Right lobe of liver (tissue), 6 donors: Measurements from ENCODE around the gene SLC9A3. TPM values are rescaled to one million over a fixed set of nuclear protein-coding genes. Genes with fewer than 3 reads are reported as not detected.

Experiments used
- ATAC-seq, 4 donors: fragments of 200-7000 bp; cut with Tn5 transposase; one replicate each; pipeline ENCODE4 v1.9.1; 2020; ENCODE audit warnings: mild to moderate bottlenecking in 4 of 4, moderate library complexity in 4 of 4
- DNase-seq, 3 donors: peaks; one replicate each; pipeline ENCODE4 v3.0.0-alpha.2; 2020
- H3K27ac ChIP-seq, 3 donors: fragments of 200-600 bp; one replicate each; pipeline ENCODE4 v1.8.0; 2022
- H3K27me3 ChIP-seq, 2 donors: fragments of 200-600 bp; one replicate each; pipeline ENCODE4 v1.8.0; 2022
- H3K36me3 ChIP-seq, 4 donors: fragments of 200-600 bp; sonication (generic) in 1 of 4; one replicate each; pipeline versions ENCODE4 v1.5.1 to v1.8.0; 2017 to 2022; ENCODE audit warnings: control low read depth in 1 of 4
- H3K4me1 ChIP-seq, 4 donors: fragments of 200-600 bp; sonication (generic) in 1 of 4; one replicate each; pipeline versions ENCODE4 v1.5.1 to v1.8.0; 2017 to 2022; ENCODE audit warnings: control low read depth in 1 of 4
- H3K4me3 ChIP-seq, 3 donors: fragments of 200-600 bp; one replicate each; pipeline ENCODE4 v1.8.0; 2022
- H3K9me3 ChIP-seq, 4 donors: fragments of 200-600 bp; sonication (generic) in 1 of 4; one replicate each; pipeline versions ENCODE4 v1.5.1 to v1.8.0; 2017 to 2022; ENCODE audit warnings: control low read depth in 1 of 4
- POLR2A ChIP-seq: fragments of 450-650 bp; IDR thresholded peaks from one replicate; pipeline ENCODE4 v1.6.1; 2017; ENCODE audit warnings: antibody characterized with exemption, mild to moderate bottlenecking
- WGBS: methylation state at CpG from one replicate; pipeline ENCODE4 v1.1.6; 2018; ENCODE audit warnings: low coverage, low lambda C conversion rate; ENCODE audit not compliant: insufficient coverage; ENCODE audit errors: missing lambda C conversion rate; 5-methylcytosine and 5-hydroxymethylcytosine counted together
- intact Hi-C, 2 donors: fragments of 100-400 bp; cut with DNase I; formaldehyde crosslinking; loops; one replicate each; pipeline versions ENCODE4 v1.11.2 to v1.14.1; 2022
- total RNA-seq, 6 experiments: library from RNA; depleted of rRNA in 2 of 6; stranded (reverse); fragments of >200 nt in 2 of 6; fragmentation: NEBNext Ultra II Directional in 3 of 6; extraction: Animal tissue kit (Norgen Biotek cat#: 25700) in 3 of 6; gene quantifications; one replicate each; pipeline versions ENCODE4 v1.1.0 to v1.2.4, GENCODE V29; 2016 to 2023
- TF ChIP-seq, protein P1 (sequence below), 4 donors: fragments of 200-600 bp in 3 of 4; fragments of 450-650 bp in 1 of 4; IDR thresholded peaks; one replicate each; pipeline versions ENCODE4 v1.5.1 to v1.8.0; 2016 to 2022; ENCODE audit warnings: antibody characterized with exemption in 4 of 4, mild to moderate bottlenecking in 2 of 4
- donor health status: DM: no; HTN: yes; CAD: no.
- donor health status: DM: no; HTN: no; CAD: no.
- donor health status: DM: no; HTN: no; CAD: no.
- donor health status: DM: no; HTN: yes; CAD: no.
- donor health status: DM: no; HTN: yes; CAD: no.

SLC9A3 gene
- total RNA-seq, 6 experiments from 2014 or later: 0.32 to 1.8 (median 0.46) TPM

DNA sequence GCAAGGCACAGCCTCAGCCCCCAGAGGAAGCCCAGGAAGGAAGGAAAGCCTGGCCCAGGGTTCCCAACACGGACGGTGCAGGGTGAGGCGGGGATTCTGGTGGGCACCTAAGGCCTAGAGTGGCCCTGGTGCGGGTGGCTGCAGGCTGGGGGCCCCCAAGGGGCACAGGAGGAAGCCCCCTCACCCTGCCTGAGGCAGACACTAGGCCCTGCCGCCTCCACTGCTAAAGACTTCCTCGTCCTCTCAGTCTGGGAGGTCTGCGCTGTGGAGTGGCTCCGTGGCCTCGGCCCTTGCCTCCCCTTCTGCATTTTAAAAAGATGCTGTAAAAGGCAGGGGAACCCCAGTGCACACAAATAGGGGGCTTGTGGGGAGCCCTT is 3.4 kb downstream of the SLC9A3 start:
- H3K36me3 ChIP-seq: no peaks in the 10 kb centered on the region
- H3K9me3 ChIP-seq: no peaks in the 10 kb centered on the region
- DNase-seq (no peak), ATAC-seq (no peak)
- peaks cover 0 to 3% (median 0%) of the 10 kb centered on the region in 4 donors for H3K4me1 ChIP-seq
- no peak for TF ChIP-seq POLR2A
- TF ChIP-seq, protein P1, sequence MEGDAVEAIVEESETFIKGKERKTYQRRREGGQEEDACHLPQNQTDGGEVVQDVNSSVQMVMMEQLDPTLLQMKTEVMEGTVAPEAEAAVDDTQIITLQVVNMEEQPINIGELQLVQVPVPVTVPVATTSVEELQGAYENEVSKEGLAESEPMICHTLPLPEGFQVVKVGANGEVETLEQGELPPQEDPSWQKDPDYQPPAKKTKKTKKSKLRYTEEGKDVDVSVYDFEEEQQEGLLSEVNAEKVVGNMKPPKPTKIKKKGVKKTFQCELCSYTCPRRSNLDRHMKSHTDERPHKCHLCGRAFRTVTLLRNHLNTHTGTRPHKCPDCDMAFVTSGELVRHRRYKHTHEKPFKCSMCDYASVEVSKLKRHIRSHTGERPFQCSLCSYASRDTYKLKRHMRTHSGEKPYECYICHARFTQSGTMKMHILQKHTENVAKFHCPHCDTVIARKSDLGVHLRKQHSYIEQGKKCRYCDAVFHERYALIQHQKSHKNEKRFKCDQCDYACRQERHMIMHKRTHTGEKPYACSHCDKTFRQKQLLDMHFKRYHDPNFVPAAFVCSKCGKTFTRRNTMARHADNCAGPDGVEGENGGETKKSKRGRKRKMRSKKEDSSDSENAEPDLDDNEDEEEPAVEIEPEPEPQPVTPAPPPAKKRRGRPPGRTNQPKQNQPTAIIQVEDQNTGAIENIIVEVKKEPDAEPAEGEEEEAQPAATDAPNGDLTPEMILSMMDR (IDR thresholded peaks at IDR 0.05): no peak
- H3K27ac ChIP-seq: no peak overlapping the region
- peaks cover 0 to 11% of the 10 kb centered on the region in 2 donors for H3K27me3 ChIP-seq
- H3K4me3 ChIP-seq: no peak overlapping the region
- WGBS: no CpG with 5 or more reads among the region's 9 CpGs
- intact Hi-C loops: no loop called here

- Histone ChIP-seq H3K27me3 (peaks cover 0 to 8% of the 10 kb centered on the region in 2 donors), H3K27ac (no peak overlapping the region), H3K4me3 (no peak overlapping the region), H3K9me3 (no peaks in the 10 kb centered on the region), H3K4me1 (peaks cover 0 to 3% (median 0%) of the 10 kb centered on the region in 4 donors), H3K36me3 (no peaks in the 10 kb centered on the region)
- TF ChIP-seq, protein P1 (IDR thresholded peaks at IDR 0.05): no peak
- no peak for TF ChIP-seq POLR2A
- ATAC-seq (no peak), DNase-seq (no peak)
- 32% methylated on average over 3 of the region's 20 CpGs for WGBS
- intact Hi-C loops: no loop called here
Measured at GRCh38 chr5:520196-520849, 3.9 kb downstream of the SLC9A3 start.

DNA sequence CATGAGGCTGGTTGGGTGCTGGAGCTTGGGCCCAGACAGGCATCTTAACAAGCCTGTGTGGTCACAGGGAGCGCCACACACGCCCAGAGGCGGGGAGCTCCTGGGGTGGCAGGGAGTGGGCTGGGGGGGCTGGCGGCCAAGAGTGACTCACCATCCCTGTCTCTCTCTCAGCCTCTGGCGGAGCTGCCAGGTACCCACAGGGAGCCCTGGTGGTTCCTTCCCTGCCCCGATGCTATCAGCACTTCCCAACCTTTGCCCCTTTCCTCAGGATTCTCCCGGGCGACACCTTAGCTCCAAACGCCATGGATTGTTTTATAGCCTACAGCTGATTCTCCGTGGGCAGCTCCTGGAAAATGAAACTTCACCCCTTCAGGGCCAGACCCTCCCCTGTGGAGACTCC is 5.5 kb downstream of the SLC9A3 start:
- DNase-seq (no peak), ATAC-seq (no peak)
- no peak for TF ChIP-seq POLR2A
- TF ChIP-seq, protein P1 (IDR thresholded peaks at IDR 0.05): no peak
- Histone ChIP-seq H3K27ac (no peak overlapping the region), H3K4me3 (no peak overlapping the region), H3K27me3 (no peaks in the 10 kb centered on the region), H3K36me3 (no peaks in the 10 kb centered on the region), H3K9me3 (no peaks in the 10 kb centered on the region), H3K4me1 (peaks cover 0 to 2% (median 0%) of the 10 kb centered on the region in 4 donors)
- intact Hi-C loops: no loop called here
- 54% methylated on average over 5 of the region's 10 CpGs for WGBS

- TF ChIP-seq, protein P1 (IDR thresholded peaks at IDR 0.05): no peak
- no peak for TF ChIP-seq POLR2A
- no peaks in the 10 kb centered on the region for H3K27me3 ChIP-seq
- H3K36me3 ChIP-seq: no peaks in the 10 kb centered on the region
- H3K4me3 ChIP-seq: no peak overlapping the region
- H3K9me3 ChIP-seq: no peaks in the 10 kb centered on the region
- no peak overlapping the region for H3K27ac ChIP-seq
- 81% methylated on average over 5 of the region's 5 CpGs for WGBS
- no peaks in the 10 kb centered on the region for H3K4me1 ChIP-seq
- intact Hi-C loops: no loop called here
- DNase-seq (no peak), ATAC-seq (no peak)
Measured at GRCh38 chr5:517535-518100, 6.6 kb downstream of the SLC9A3 start.
